ENCODE data around the gene YAF2.
A peak's percentile ranks its signal among the peaks of the same experiment; 100 is the strongest.
"Not testable (repeated sequence)": the region's sequence is repeated elsewhere in the genome, so short reads cannot be mapped to it uniquely, and the experiment has no call there.

YAF2 gene

DNA sequence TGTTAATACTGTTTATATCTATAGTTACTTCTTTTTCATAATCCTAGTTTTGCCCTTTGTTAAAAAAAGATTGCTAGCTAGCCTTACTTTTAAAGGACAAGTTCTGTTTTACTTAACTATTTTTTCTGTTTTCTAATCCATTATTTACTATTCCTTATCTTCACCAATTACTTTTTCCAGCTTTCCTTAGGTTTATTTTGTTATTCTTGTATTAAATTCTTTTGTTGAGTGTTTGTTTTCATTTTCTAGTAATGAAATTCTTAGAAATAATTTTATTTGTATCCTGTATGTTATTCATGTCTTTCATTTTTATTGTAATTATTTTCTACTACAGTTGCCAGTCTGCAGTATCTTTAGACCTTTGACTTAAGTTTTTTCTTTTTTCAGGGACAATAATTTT lies 47.7 kb downstream of the YAF2 start:
- no peak for DNase-seq

DNA sequence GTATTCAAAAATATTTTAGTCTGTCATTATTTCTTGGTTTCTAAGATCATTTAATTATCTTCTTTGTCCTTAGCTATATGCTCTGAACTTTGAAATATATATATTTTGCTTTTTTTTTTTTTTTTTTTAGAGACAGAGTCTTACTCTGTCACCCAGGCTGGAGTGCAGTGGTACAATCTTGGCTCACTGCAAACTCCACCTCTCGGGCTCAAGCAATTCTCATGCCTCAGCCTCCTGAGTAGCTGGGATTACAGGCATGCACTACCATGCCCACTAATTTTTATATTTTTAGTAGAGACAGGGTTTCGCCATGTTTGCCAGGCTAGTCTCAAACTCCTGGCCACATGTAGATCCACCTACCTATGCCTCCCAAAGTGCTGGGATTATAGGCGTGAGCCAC lies 49.8 kb downstream of the YAF2 start:
- not testable (repeated sequence) for DNase-seq

- no peak for DNase-seq
Measured at GRCh38 chr12:42187799-42188198, 50.2 kb downstream of the YAF2 start.

DNA sequence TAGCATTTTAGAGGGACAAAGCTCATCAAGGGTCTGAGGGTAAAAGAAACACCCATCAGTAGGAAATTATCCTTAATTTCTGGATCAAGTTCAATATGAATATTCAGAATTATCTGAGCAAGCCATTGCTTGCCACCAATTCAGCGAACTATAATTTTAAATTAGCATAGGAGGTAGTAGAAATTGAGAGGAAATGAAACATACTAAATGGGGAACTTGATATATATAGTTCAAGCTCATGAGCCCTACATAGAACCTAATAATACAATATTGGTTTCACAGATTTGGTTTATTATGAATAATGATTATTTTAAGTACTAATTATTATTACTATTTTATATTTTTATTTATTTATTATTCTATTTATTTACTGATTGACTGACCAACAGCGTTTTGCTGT lies 51.3 kb downstream of the YAF2 start:
- DNase-seq = no peak

DNA sequence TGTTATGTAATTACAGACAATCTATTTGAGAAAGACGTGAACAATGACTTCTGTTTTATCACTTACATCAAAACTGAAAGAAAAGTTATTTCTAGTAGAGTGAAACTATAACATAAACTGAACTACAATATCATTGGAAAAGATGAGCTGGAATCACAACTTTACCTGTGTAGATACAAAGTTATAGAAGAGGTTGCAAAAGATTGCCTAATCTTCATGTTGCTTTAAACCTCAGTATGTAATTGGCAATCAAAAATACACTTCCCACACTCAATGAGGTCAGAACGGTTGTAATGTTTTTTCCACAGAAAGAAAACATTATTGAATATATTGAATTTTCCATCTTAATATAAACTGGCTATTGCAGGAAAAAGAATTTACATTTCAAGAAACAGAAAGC lies 55.7 kb downstream of the YAF2 start:
- DNase-seq = no peak

GRCh38 chr12:42180990-42181596 lies 57.0 kb downstream of the YAF2 start:
- DNase-seq = no peak

DNA sequence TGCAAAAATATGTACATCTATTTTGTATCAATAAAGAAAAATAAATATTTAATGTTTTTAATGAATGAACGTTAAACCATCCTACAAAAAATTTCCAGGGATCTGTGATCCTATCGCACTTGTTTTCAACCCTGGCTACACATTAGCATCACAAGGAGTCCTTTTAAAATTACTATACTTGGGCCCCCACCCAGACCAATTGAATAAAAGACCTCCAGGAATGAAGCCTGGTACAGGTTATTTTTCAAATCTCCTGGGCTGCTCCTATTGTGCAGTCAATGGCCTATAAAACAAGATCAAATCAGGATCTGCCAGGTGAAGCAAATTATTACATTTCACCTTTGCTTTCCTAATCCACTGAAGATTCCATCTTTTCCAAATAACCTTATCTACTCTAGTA lies 59.9 kb downstream of the YAF2 start:
- no peak for DNase-seq

GRCh38 chr12:42174978-42175377 lies 63.1 kb downstream of the YAF2 start:
- no peak for DNase-seq

DNA sequence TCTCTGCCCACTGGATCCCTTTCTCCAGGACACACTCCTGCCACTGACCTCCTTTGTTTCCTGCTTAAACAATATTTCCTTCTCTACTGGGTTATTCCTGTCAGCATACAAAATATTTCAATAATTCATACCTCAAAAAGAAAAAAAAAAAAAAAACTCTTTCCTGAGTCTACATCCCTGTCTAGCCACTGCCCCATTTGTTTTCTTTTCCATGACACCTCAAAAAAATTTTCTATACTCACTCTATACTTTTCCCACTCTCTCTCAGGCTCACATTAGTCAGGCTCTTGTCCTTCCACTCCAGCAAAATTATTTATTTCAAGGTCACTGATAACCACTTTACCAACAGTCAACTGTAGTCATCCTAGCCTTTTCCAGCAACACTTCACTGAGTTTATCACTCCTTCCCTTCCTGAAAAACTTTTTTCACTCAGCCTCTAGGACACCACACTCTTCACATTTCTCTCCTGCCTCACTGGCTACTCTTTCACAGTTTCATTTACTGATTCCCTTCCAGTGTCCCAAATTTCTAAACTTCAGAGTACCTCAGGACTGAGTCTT lies 64.0 kb downstream of the YAF2 start:
- DNase-seq = no peak

- DNase-seq = no peak
Measured at GRCh38 chr12:42172441-42173210, 65.4 kb downstream of the YAF2 start.

- no peak for DNase-seq
Measured at GRCh38 chr12:42167711-42168110, 70.3 kb downstream of the YAF2 start.

GRCh38 chr12:42166501-42166900 lies 71.5 kb downstream of the YAF2 start:
- no peak for DNase-seq

GRCh38 chr12:42163913-42164312 lies 74.1 kb downstream of the YAF2 start:
- no peak for DNase-seq

DNA sequence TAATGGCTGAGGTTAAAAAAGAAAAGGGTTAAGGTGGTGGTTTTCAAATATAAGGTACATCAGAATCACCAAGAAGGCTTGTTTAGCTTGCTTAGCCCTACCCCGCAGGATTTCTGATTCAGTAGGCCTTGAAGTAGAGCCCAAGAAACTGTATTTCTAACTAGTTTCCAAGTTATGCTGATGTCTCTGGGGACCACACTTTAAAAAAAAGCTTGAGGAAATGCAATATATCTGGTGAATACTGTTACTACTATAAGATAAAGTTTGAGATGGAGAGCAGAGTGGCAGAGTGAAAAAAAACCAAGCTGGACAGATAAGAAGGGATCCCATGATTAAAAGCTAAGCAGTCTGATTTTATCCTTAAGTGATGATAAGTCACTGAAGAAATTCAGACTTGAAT lies 75.1 kb downstream of the YAF2 start:
- DNase-seq = no peak

DNA sequence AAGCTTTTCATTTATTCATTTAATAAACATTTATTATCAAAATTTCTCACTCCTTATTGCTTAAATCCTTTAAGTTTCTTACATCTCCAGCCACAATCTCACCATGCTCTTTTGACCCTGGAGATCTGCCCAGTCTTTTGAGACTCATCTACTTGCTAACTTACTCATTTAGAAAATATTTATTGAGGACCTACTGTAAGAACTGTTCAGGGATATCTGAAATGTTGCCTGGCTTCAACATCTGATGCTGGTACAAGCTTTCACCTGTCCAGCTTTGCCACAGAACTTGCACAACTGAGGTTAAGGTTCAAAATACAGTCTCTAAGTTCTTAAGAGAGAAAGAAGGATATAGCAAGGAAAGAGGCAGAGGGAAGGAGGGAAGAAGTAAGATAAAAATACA lies 75.9 kb downstream of the YAF2 start:
- no peak for DNase-seq

DNA sequence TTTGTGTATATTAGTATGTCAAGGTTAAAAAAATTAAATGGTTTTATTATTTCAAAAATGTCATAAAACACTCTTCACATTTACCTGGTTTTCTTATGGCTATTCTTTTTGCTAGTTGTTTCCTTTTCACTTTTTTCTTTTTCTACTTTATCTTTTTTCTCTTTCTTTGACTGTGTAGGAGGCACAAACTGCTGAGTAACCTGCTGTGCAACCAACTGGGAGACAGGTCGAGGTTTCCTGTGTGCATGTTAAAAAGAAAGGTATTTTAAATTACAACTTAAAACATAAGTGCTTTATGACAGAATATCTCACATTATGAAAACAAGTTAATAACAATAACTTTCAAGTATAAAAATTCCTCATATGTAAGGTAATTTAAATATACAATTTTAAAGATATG lies 76.5 kb downstream of the YAF2 start:
- DNase-seq = no peak

DNA sequence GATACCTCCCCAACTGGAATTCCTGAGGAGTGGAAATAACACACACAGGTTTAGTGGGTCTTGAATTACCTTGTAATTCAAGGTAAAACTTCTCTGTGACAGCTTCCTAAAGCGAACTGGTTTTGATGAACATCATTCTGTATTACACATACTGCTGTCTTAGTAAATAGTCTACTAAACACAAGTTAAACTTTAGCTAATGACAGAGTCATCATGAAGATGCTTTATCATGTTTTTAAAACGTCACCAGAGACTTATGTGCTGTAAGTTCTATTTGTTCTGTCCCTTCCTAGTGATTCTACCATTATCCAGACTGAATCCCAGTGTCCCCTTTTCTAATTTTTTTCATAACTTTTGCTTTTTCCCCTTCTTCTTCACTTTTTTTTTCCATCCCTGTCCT lies 81.8 kb downstream of the YAF2 start:
- no peak for DNase-seq

- peak; percentile 28 for DNase-seq
Measured at GRCh38 chr12:42145552-42146215, 92.4 kb downstream of the YAF2 start.

DNA sequence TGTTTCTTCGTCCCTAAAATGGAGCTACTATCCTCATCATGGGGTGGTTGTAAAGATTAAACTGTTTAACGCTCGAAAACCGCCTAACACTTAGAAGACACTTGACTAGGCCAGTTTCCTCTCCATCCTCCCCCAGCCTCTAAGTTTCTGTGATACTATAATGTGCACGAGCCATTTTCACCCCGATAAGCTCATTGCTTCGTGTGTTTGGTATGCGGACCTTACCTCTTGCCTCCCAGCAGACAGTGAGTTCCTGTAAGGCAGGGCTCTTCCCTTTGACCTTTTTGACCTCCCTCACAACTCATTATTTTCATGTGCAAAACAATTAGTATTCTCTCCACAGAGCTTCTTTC lies 92.9 kb downstream of the YAF2 start:
- no peak for DNase-seq

- peak; percentile 84 for DNase-seq
Measured at GRCh38 chr12:42144408-42145196, 93.4 kb downstream of the YAF2 start, which contains the start of gene GXYLT1. Gene GXYLT1 (minus strand): TSS chr12:42144874. CDS start chr12:42144646, 228 bp downstream.

GRCh38 chr12:42144158-42144407 lies 94.0 kb downstream of the YAF2 start:
- no peak for DNase-seq

DNA sequence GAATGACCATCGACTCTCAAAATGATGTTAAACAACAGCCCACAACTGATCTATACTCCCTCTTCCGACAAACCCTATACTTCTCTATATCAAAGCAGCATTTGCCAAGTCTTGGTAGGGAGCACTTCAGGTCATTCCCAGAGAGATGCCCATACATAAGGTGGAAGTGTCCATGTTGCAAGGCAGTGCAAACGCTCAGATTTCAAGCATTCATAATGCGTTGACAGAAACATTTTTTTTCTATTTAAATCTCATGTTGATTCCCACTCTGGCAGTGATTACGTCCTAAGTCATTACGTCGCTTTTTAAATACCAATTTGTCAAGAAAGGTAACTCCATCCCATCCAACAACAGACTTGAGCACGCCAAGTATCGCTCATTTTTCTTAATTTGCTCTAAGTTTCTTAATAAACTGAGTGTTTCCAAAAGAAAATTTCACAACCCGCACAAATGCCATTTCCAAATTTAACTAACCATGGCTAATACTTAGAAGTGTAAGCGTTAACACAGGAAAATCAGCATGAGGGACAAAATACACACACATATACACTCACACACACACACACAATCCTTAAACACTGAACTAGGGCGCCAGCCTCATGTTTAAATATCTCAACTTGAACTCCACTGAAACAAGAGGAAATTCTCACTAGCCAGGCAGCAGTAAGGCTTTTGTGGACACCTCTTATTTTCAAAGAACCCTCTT lies 94.4 kb downstream of the YAF2 start:
- peak; percentile 34 for DNase-seq

All from DMS79 treated with DMSO at 0.1 percent for 48 hours (cell line).